Fibroblast of skin of left biceps (primary cell): Measurements from ENCODE around the gene NCOA1.
"Not testable (repeated sequence)": the region's sequence is repeated elsewhere in the genome, so short reads cannot be mapped to it uniquely, and the experiment has no call there.

Experiments used
- DNase-seq, 2 experiments: peaks; one replicate each; pipeline ENCODE4 v3.0.0-alpha.2; 2013; ENCODE audit warnings: low read depth in 2 of 2

NCOA1 gene

DNA sequence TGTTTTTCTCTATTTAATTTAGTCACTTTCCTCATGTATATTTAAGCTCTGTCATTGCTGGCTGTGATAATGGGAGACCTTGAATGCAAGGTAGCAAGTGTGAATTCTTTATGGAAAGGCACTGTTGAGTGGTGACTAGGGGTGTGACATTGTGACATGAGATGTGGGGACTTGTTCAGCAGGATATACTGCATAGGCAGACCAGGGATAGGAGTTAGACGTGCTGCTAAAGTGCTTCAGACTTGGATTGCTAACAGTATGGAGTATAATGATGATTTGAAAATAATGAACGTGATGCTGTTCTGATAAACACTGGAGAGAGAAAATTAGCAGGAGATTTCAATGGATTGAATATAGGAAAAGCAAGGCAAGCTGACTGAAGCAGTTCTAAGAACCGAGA lies 135.1 kb downstream of the NCOA1 start:
- DNase-seq = no peak

DNA sequence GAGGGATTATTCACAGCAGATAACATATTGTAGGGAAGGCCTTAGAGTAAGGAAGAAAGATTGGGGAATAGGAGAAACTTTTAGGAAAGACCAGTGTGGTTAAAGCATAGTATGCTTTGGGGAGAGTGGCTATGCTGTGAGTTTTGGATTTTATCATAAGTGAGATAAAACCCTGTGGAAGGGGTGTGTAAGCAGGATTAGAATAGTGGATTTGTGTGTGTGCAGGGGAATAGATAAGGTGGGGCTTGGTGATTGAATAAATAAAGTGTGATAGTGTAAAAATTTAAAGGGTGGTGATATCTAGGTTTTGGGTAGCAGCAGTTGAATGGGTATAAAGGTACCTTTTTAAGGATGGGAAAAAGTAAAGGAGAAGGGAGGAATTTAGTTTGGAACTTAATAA lies 137.7 kb downstream of the NCOA1 start:
- no peak for DNase-seq

GRCh38 chr2:24632172-24632571 lies 141.1 kb downstream of the NCOA1 start:
- no peak for DNase-seq

DNA sequence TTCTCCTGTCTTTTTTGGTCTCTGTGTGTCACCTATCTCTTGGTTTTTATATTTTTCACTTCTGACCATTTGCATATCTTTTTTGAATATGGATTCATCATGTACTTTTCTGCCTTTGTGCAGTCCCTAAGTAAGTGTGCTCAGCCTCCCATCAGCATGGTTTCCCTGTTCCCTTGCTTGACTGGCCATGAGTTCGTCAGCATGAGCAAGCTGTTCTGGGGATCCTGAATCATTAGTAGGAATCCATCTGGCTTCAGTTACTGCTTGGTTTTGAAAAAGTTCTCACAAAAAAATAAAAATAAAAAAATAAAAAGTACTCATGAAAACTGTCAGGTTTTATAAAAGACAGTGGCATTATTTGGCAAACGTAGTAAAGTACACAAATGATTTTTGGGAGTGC lies 144.1 kb downstream of the NCOA1 start:
- peak in 1 of 2 experiments; percentile 4 for DNase-seq

GRCh38 chr2:24638568-24638967 lies 147.5 kb downstream of the NCOA1 start:
- DNase-seq = no peak

DNA sequence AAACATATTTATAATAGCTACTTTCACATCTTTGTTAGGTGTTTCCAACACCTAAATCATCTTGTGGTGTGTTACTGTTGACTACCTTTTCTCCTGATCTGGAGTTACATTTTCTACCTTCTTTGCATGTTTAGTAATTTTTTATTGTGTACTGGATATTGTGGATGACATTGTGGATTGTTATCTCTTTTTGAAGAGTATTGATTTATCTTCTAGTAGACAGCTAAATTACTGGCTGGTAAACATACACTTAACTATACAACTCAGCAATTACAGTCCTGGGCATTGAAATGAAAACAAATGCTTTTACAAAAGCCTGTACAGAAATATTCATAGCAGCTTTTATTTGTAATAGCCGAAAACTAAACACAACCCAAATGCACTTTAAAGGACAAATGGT lies 151.3 kb downstream of the NCOA1 start:
- DNase-seq = no peak

DNA sequence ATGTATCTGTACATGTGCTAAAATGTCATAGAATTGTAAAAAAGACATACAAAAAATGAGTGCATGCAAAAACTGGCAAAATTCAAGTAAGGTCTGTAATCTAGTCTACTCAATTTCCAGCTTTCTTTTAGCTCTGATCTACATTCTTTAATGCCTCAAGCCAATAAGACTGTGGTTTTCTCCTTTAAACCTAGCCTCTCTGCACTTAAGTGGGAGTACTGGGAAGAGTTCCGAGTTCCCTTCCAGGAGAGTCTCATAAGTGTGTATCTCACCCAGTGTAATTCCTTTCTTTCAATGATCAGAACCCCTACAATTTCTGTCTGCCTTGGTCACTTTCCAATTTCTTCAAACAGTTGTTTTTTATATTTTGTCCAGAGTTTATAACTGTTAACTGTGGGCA lies 152.0 kb downstream of the NCOA1 start:
- DNase-seq = no peak

GRCh38 chr2:24644032-24644431 lies 153.0 kb downstream of the NCOA1 start:
- no peak for DNase-seq

DNA sequence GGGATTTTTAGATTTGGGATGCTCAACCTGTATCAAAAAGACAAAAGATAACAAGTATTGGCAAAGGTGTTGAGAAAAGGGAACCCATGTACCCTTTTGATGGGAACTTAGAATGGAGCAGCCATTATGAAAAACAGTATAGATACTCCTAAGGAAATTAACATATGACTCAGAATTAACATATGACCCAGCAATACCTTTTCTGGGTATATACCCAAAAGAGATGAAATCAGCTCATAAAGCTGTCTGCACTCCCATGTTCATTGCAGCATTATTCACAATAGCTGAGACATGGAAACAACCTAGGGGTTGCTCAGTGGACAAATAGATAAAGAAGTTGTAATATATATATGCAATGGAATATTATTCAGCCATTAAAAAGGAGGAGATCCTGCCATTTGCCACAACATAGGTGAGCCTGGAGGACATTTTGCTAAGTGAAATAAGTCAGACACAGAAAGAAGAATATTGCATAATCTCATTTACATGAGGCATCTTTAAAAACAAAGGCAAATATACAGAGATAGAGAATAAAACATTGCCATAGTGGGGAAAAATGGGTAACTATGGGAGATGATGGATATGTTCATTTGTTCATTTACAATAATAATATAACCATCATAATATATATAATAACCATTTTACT lies 160.1 kb downstream of the NCOA1 start:
- DNase-seq = no peak

GRCh38 chr2:24651643-24652003 lies 160.6 kb downstream of the NCOA1 start:
- no peak for DNase-seq

GRCh38 chr2:24652265-24653182 lies 161.5 kb downstream of the NCOA1 start:
- DNase-seq = no peak

- DNase-seq = no peak
These were observed 166.8 kb downstream of the NCOA1 start for GRCh38 chr2:24657818-24658217.

DNA sequence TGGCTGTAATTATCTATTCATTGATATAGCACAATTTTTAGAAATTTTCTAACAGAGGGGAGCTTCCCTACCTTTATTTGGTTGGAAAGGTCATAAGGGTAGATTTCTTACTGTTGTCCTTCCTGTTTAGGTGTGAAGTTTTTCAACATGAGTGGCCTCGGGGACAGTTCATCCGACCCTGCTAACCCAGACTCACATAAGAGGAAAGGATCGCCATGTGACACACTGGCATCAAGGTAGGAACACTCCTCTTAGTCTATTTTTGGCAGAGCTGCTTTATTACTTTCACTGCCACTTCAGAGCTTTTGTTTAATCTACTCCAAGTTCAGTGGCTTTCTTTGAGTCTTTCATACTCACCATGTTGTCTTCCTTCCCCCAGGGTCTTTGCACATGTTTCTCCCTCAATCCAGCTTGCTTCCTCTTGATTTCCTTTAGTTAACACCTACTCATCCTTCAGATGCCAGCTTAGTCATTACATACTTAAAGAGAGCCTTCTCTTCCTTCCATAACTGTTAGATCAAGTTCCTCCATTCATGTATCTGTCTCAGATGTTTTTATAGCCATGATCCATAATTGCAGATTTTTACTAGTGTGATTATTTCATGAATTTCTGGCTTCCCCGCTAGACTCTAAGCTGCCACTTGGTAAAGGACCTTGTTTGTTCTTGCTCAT lies 167.6 kb downstream of the NCOA1 start:
- DNase-seq = no peak

- DNase-seq = no peak
These were observed 168.8 kb downstream of the NCOA1 start for GRCh38 chr2:24659862-24660261.

GRCh38 chr2:24667542-24667941 lies 176.5 kb downstream of the NCOA1 start:
- DNase-seq = no peak

- no peak for DNase-seq
These were observed 180.2 kb downstream of the NCOA1 start for GRCh38 chr2:24671230-24671629.

- DNase-seq = no peak
These were observed 181.5 kb downstream of the NCOA1 start for GRCh38 chr2:24672589-24672988.

- no peak for DNase-seq
These were observed 184.3 kb downstream of the NCOA1 start for GRCh38 chr2:24675338-24675737.

DNA sequence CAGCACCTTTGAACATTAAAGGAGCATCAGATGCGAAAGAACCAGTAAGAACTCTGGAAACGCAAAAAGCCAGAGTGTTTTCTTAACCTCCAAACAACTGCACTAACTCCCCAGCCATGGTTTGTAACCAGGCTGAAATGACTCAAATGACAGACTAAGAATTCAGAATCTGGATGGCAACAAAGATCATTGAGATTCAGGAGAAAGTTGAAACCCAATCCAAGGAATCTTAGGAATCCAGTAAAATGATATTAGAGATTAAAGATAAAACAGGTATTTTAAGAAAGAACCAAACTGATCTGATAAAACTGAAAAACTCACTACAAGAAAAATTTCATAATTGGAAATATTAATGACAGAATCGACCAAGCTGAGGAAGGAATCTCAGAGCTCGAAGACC lies 185.4 kb downstream of the NCOA1 start:
- no peak for DNase-seq

DNA sequence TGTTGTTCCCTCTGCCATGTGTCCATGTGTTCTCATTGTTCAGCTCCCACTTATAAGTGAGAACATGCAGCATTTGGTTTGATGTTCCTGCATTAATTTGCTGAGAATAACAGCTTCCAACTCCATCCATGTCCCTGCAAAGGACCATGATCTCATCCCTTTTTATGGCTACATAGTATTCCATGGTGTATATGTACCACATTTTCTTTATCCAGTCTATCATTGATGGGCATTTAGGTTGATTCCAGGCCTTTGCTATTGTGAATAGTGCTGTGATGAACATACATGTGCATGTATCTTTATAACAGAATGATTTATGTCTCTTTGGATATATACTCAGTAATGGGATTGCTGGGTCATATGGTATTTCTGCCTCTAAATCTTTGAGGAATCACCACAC lies 187.0 kb downstream of the NCOA1 start:
- DNase-seq = not testable (repeated sequence)

- DNase-seq = no peak
These were observed 189.1 kb downstream of the NCOA1 start for GRCh38 chr2:24680196-24680595.

DNA sequence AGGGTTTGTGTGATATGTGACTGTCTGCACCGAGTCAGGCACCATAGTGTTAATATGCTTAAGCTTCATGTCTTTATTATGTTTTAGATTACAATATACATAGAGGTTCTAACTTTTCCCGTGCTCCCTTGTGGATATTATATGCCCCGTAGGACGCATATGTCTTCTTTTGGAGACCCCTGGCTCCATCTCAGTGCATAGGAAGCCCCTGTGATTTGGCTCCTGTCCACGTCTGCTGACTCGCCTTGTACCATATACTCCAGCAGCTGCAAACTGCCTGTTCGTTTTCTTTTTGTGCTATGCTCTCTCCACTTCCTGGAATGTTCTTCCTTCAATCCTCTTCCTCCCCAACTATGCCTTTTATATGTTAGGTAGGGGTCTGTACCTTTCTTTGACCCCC lies 191.2 kb downstream of the NCOA1 start:
- DNase-seq = no peak

DNA sequence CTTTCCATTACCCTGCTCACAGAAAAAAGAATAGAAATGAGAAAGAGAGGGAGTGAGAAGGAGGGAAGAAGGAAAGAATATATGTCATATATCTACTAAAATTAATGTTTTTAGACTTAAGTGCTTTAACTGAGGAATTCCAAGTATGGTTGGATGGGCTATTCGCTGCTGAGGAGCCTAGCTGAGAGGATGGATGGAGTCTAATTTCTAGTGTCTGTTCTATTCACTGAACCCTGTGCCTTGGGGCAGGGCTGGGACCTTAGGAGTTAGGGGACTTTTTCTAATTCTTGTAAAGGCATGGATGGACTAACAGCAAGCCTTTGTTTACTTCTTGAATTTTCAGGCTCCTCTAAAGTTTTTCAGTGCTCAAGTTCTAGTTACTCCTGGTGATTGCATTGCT lies 192.4 kb downstream of the NCOA1 start:
- no peak for DNase-seq
